GM23338 (cell line): ENCODE results near the gene ACSF3. TPM values are rescaled to one million over a fixed set of nuclear protein-coding genes. Genes with fewer than 3 reads are reported as not detected.

ENCODE experiments used
- ATAC-seq: fragments of 200-7000 bp; cut with Tn5 transposase; 3 replicates; pipeline ENCODE4 v1.9.1; 2020
- DNase-seq: peaks from one replicate; pipeline ENCODE4 v3.0.0-alpha.2; 2015; ENCODE audit warnings: low spot score
- H2AFZ ChIP-seq: fragments of 200-600 bp; sonication (generic); 2 replicates; pipeline ENCODE4 v1.8.0; 2016; ENCODE audit warnings: antibody characterized with exemption, mild to moderate bottlenecking, moderate library complexity
- H3F3A ChIP-seq: fragments of 200-600 bp; sonication (generic); replicated peaks from 2 replicates; pipeline ENCODE4 v1.8.0; 2017; ENCODE audit warnings: antibody characterized with exemption, mixed run types, low read depth
- H3K27ac ChIP-seq: fragments of 200-600 bp; sonication (generic); 2 replicates; pipeline ENCODE4 v1.6.1; 2016; ENCODE audit warnings: low read depth
- H3K27me3 ChIP-seq: fragments of 200-600 bp; sonication (generic); 2 replicates; pipeline ENCODE4 v1.8.0; 2016; ENCODE audit warnings: mild to moderate bottlenecking, mixed run types, moderate library complexity; ENCODE audit not compliant: insufficient read depth
- H3K36me3 ChIP-seq: fragments of 200-600 bp; sonication (generic); 2 replicates; pipeline ENCODE4 v1.8.0; 2016; ENCODE audit warnings: mild to moderate bottlenecking; ENCODE audit not compliant: insufficient read depth
- H3K4me1 ChIP-seq: fragments of 200-600 bp; sonication (generic); 2 replicates; pipeline ENCODE4 v1.8.0; 2016; ENCODE audit warnings: mild to moderate bottlenecking, moderate library complexity; ENCODE audit not compliant: insufficient read depth
- H3K4me2 ChIP-seq: fragments of 200-600 bp; sonication (generic); 2 replicates; pipeline ENCODE4 v1.7.1; 2017; ENCODE audit warnings: mixed run types
- H3K4me3 ChIP-seq: fragments of 200-600 bp; sonication (generic); 2 replicates; pipeline ENCODE4 v1.6.1; 2016; ENCODE audit warnings: mixed run types
- H3K79me2 ChIP-seq: fragments of 200-600 bp; sonication (generic); replicated peaks from 2 replicates; pipeline ENCODE4 v1.8.0; 2017; ENCODE audit warnings: mild to moderate bottlenecking; ENCODE audit not compliant: insufficient read depth
- H3K9me2 ChIP-seq: fragments of 200-600 bp; sonication (generic); 2 replicates; pipeline ENCODE4 v1.8.0; 2017; ENCODE audit not compliant: insufficient read depth
- H4K20me1 ChIP-seq: fragments of 200-600 bp; sonication (generic); replicated peaks from 2 replicates; pipeline ENCODE4 v1.8.0; 2017; ENCODE audit warnings: mild to moderate bottlenecking; ENCODE audit not compliant: insufficient read depth
- H3K27ac Mint-ChIP-seq: 2 replicates; pipeline ENCODE4 v1.8.0; 2020; ENCODE audit warnings: inconsistent platforms, mild to moderate bottlenecking, moderate library complexity, mixed read lengths
- H3K27me3 Mint-ChIP-seq: 3 replicates; pipeline ENCODE4 v1.8.0; 2022; ENCODE audit warnings: low read depth, mild to moderate bottlenecking, moderate library complexity, mixed read lengths, inconsistent platforms; ENCODE audit not compliant: insufficient read depth, poor library complexity
- H3K36me3 Mint-ChIP-seq: 3 replicates; pipeline ENCODE4 v1.8.0; 2021; ENCODE audit warnings: low read depth, mild to moderate bottlenecking, inconsistent platforms, moderate library complexity, mixed read lengths
- H3K4me1 Mint-ChIP-seq: 3 replicates; pipeline ENCODE4 v1.8.0; 2020; ENCODE audit warnings: mild to moderate bottlenecking, inconsistent platforms, mixed read lengths
- H3K4me3 Mint-ChIP-seq: 3 replicates; pipeline ENCODE4 v1.8.0; 2021; ENCODE audit warnings: moderate library complexity, mild to moderate bottlenecking, inconsistent platforms, mixed read lengths
- H3K9me3 Mint-ChIP-seq: 3 replicates; pipeline ENCODE4 v1.8.0; 2020; ENCODE audit warnings: moderate library complexity, mild to moderate bottlenecking, inconsistent platforms, mixed read lengths
- CREB1 ChIP-seq: fragments of 250-450 bp; sonication (Bioruptor Pico); IDR thresholded peaks from 2 replicates; pipeline ENCODE4 v1.5.0; 2020; ENCODE audit warnings: low read depth, mild to moderate bottlenecking, moderate library complexity
- CTCF ChIP-seq, 2 experiments: fragments of 200-600 bp in 1 of 2; sonication (generic) in 1 of 2; conservative IDR thresholded peaks; 2 replicates each; pipeline versions ENCODE4 v1.5.1 to v1.6.1; 2016 to 2017; ENCODE audit warnings: antibody characterized with exemption in 2 of 2, low read depth in 2 of 2, mild to moderate bottlenecking in 2 of 2, moderate library complexity in 1 of 2
- ETS1 ChIP-seq: IDR thresholded peaks from 2 replicates; pipeline ENCODE4 v1.6.1; 2016; ENCODE audit warnings: antibody characterized with exemption
- EZH2 ChIP-seq: fragments of 200-600 bp; sonication (generic); IDR thresholded peaks from one replicate; pipeline ENCODE4 v1.8.0; 2017; ENCODE audit warnings: antibody characterized with exemption, mild to moderate bottlenecking, low read depth; ENCODE audit not compliant: unreplicated experiment
- EZH2phosphoT487 ChIP-seq: fragments of 200-600 bp; sonication (generic); IDR thresholded peaks from one replicate; pipeline ENCODE4 v1.8.1; 2018; ENCODE audit warnings: antibody characterized with exemption; ENCODE audit not compliant: unreplicated experiment
- JUNB ChIP-seq: IDR thresholded peaks from one replicate; pipeline ENCODE4 v1.6.1; 2016; ENCODE audit warnings: antibody characterized with exemption; ENCODE audit not compliant: unreplicated experiment
- NANOG ChIP-seq: IDR thresholded peaks from 2 replicates; pipeline ENCODE4 v1.6.1; 2016; ENCODE audit warnings: antibody characterized with exemption, borderline replicate concordance
- POLR2AphosphoS5 ChIP-seq: IDR thresholded peaks from 2 replicates; pipeline ENCODE4 v1.6.1; 2016; ENCODE audit warnings: antibody characterized with exemption, low read depth
- REST ChIP-seq: IDR thresholded peaks from one replicate; pipeline ENCODE4 v1.6.1; 2018; ENCODE audit warnings: antibody characterized with exemption; ENCODE audit not compliant: unreplicated experiment
- STAT1 ChIP-seq: IDR thresholded peaks from one replicate; pipeline ENCODE4 v1.6.1; 2016; ENCODE audit warnings: antibody characterized with exemption; ENCODE audit not compliant: unreplicated experiment
- ZNF114 ChIP-seq: fragments of 250-450 bp; sonication (Bioruptor Pico); IDR thresholded peaks from 2 replicates; pipeline ENCODE4 v1.5.0; 2020; ENCODE audit warnings: mild to moderate bottlenecking, moderate library complexity
- ZNF331 ChIP-seq: fragments of 250-450 bp; sonication (Bioruptor Pico); IDR thresholded peaks from 2 replicates; pipeline ENCODE4 v1.5.0; 2020; ENCODE audit warnings: low read depth, mild to moderate bottlenecking, moderate library complexity
- ZNF462 ChIP-seq: fragments of 250-450 bp; sonication (Bioruptor Pico); IDR thresholded peaks from 2 replicates; pipeline ENCODE4 v1.5.0; 2020; ENCODE audit warnings: mild to moderate bottlenecking, moderate library complexity
- polyA plus RNA-seq: library from polyadenylated mRNA; unstranded; fragments of >200 nt; fragmentation: Nextera tagmentation; extraction: Ambion mirVana; gene quantifications from 2 replicates; pipeline ENCODE4 v1.2.1, GENCODE V29; 2016
- total RNA-seq: library from RNA; depleted of rRNA; stranded (reverse); fragments of >200 nt; shearing (Covaris generic); gene quantifications from 2 replicates; pipeline ENCODE4 v1.2.3, GENCODE V29; 2014

ACSF3 gene
- total and polyA plus RNA-seq, 2 experiments from 2014 or later, result 12.8 to 23.1 TPM

- Histone ChIP-seq H3K27ac (no peak overlapping the region), H4K20me1 (no peaks in the 10 kb centered on the region), H3F3A (no peaks in the 10 kb centered on the region), H3K4me2 (no peak overlapping the region; the same call in 1 of the 2 replicates), H3K9me2 (no peaks in the 10 kb centered on the region), H3K27me3 (no peaks in the 10 kb centered on the region), H3K4me3 (no peak overlapping the region), H2AFZ (no peak overlapping the region), H3K36me3 (no peaks in the 10 kb centered on the region), H3K79me2 (no peaks in the 10 kb centered on the region), H3K4me1 (0 out of 2 replicates have a peak, but pooled peaks cover 5% of the 10 kb centered on the region)
- Mint-ChIP-seq H3K27me3 (peaks cover 4% of the 10 kb centered on the region), H3K4me1 (peaks cover 5% of the 10 kb centered on the region; the same call in 2 of the 3 replicates), H3K9me3 (peaks cover 3% of the 10 kb centered on the region; the same call in 1 of the 3 replicates), H3K36me3 (no peaks in the 10 kb centered on the region), H3K4me3 (no peak overlapping the region; the same call in 2 of the 3 replicates), H3K27ac (peak overlapping the region; percentile 44; the same call in 1 of the 2 replicates)
- ATAC-seq, result no peak
- DNase-seq, result no peak
- no peak for TF ChIP-seq REST
- no peak for TF ChIP-seq POLR2AphosphoS5
- no peak for TF ChIP-seq ETS1
- no peak for TF ChIP-seq NANOG
- no peak for TF ChIP-seq ZNF114 (CRISPR knock-in tag)
- TF ChIP-seq ZNF331 (CRISPR knock-in tag), result no peak
- no peak for TF ChIP-seq JUNB
- TF ChIP-seq STAT1, result no peak
- no peak for TF ChIP-seq CREB1
- TF ChIP-seq CTCF (conservative IDR thresholded peaks at IDR 0.05; ENCODE audit: low read depth in 2 of 2), result no peak
- no peak for TF ChIP-seq ZNF462 (CRISPR knock-in tag)
- no peak for TF ChIP-seq EZH2
- TF ChIP-seq EZH2phosphoT487, result no peak
Measured at GRCh38 chr16:89047331-89048089, 46.1 kb upstream of the ACSF3 start.
